CD4-positive, alpha-beta T cell treated with Interleukin-10 for 1 hour (primary cell): ENCODE data around the gene GIPC3.
"Not testable (repeated sequence)": the region's sequence is repeated elsewhere in the genome, so short reads cannot be mapped to it uniquely, and the experiment has no call there.

Experiments
- DNase-seq: peaks from one replicate; pipeline ENCODE4 v3.0.0-alpha.2; 2020

The GIPC3 gene

DNA sequence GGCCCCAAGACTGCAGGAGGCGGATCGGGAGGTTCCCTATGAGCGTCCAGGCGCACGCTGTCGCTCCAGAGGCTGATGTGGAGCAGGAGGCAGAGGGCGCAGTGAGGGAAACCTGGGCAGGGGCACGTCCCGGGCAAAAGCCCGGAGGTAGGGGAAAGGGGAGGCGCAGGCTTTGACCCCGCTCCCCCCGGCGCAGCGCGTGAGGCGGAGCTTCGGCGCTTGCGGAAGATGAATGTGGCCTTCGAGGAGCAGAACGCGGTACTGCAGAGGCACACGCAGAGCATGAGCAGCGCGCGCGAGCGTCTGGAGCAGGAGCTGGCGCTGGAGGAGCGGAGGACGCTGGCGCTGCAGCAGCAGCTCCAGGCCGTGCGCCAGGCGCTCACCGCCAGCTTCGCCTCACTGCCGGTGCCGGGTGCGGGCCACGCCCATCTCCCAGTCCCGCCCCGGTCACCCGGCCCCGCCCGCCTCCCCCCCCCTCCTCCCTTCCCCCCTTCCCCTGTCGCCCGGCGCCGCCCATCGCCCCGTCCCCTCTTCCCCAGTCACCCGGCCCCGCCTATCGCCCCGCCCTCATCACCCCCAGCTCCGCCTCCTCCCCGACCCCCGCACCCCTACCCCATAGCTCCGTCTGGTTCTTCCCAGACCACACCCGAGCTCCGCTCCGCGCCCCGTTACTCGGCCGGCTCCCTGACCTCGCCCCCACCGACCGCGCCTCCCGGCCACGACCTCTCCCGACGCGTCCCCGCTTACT lies 8.4 kb upstream of the GIPC3 start:
- DNase-seq, result no peak

DNA sequence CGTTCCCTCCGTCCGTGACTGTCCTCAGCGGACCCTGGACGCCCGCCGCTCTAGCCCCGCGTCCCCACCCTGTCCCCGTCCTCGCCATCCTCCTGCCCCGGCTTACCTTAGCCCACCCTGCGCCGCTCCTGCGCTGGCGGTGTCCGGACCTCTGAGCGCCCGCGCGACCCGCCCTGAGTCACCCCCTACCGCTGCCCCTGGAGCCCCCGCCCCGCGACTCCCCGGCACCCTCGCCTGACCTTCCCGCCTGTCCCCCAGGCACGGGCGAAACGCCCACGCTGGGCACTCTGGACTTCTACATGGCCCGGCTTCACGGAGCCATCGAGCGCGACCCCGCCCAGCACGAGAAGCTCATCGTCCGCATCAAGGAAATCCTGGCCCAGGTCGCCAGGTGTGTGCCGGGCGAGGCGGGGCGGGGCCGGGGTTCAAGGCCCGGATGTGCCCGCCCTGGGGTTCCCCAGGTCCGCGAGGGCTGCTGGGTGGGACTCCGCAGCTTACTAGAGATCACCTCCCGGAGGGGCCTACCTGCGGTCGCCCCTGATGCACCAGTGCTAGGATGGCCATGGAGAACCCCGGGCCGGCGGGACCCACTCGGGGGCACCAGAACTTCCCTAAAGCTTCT lies 7.4 kb upstream of the GIPC3 start:
- DNase-seq, result no peak

GRCh38 chr19:3578390-3578789 lies 6.9 kb upstream of the GIPC3 start:
- no peak for DNase-seq

GRCh38 chr19:3580156-3580934 lies 4.9 kb upstream of the GIPC3 start:
- no peak for DNase-seq

GRCh38 chr19:3581792-3582191 lies 3.5 kb upstream of the GIPC3 start:
- not testable (repeated sequence) for DNase-seq

DNA sequence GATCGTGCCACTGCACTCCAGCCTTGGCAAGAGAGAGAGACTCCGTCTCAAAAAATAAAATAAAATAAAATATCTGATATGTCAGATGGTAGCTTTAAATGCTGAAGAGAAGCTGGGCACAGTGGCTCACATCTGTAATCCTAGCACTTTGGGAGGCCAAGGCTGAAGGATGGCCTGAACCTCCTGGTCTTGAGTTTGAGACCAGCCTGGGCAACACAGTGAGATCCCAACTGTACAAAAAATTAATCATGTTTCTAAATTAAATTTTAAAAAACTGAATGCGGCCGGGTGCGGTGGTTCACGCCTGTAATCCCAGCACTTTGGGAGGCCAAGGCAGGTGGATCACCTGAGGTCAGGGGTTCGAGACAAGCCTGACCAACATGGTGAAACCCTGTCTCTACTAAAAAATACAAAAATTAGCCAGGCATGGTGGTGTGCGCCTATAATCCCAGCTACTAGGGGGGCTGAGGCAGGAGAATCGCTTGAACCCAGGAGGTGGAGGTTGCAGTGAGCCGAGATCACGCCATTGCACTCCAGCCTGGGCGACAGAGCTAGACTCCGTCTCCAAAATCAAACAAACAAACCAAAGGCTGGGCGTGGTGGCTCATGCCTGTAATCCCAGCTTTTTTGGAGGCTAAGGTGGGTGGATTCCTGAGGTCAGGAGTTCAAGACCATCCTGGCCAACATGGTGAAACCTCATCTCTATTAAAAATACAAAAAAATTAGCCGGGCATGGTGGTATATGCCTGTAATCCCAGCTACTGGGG lies 1.1 kb upstream of the GIPC3 start:
- DNase-seq, result not testable (repeated sequence)

DNA sequence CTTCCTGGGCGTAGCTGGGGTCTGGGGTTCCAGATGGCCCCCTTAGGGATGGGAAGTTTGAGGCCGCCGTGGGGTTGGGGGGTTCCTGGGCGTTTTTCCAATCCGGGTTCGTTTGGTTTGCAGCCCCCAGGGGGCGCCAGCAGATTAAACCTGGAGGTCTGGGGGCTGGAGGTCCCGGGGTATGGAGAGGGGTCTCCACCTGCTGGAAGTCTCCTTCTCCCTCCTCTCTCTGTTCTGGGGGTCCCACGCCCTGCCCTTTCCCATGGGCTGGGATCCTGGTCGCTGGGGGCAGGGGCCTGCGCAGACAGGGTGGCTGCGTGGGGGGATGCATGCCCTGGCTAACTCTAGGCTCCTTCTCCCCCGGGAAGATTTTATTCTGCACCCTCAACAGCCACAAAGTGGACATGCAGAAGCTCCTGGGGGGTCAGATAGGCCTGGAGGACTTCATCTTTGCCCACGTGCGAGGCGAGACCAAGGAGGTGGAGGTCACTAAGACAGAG lies 899 bp downstream of the GIPC3 start:
- DNase-seq, result peak; percentile 40

DNA sequence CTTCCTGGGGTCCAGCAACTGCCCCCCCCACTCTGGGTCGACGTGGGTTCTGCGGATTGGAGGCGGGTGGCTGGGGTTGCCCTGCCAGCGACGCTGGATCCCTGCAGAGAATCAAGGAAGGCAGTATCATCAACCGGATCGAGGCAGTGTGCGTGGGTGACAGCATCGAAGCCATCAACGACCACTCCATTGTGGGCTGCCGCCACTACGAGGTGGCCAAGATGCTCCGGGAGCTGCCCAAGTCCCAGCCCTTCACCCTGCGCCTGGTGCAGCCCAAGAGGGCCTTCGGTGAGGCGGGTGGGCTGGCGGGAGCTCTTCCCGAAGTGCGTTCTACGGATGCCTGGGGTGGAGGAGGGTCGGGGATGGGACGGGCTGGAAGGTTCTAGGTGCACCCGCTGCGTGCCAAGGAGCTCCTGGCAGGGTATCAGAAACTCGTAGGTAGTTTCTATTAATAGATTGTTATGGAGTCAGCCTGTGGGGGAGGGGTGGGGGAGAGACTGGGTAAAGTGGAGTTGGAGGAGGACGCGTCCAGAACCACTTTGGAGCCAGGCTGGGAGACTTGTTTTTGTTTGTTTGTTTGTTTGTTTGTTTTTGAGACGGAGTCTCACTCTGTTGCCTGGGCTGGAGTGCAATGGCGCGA lies 1.5 kb downstream of the GIPC3 start:
- DNase-seq, result no peak

GRCh38 chr19:3589439-3589838 lies 4.2 kb downstream of the GIPC3 start:
- no peak for DNase-seq

DNA sequence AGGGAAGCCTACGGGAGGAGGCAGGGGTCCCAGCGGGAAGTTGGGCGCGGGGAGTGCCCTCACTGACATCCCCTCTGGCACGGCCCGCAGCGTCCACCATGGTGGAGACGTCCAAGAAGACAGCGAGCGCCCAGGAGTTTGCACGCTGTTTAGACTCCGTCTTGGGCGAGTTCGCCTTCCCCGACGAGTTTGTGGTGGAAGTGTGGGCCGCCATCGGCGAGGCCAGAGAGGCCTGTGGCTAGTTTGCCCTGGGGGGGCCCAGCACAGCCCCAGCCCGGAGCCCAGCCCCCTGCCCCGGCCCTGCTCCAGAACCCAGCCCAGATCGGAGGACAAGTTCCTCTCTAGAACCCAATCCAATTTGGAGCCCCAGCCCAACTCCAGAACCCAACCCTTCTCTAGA lies 4.7 kb downstream of the GIPC3 start:
- DNase-seq, result no peak

DNA sequence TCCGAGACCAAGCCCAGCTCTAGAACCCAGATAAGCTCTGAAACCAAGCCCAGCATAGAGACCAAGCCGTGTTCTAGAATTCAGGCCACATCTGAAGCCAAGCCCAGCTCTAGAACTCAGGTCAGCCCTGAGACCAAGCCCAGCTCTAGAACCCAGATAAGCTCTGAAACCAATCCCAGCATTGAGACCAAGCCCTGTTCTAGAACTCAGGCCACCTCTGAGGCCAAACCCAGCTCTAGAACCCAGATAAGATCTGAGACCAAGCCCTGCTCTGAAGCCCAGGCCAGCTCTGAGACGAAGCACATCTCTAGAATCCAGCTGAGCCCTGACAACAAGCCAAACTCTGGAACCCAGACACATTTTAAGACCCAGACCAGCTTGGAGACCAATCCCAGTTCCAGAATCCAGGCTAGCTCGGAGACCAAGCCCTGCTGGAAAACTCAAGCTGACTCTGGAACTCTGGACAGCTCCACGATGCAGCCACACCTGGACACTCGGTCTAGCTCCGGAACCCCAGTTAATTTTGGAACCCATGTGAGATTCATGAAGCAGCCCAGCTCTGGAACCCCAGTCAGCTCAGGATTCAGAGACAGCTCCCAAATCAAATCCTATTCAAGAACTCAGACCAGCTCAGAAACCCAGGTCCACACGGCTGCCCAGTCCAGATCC lies 5.8 kb downstream of the GIPC3 start:
- DNase-seq, result no peak

DNA sequence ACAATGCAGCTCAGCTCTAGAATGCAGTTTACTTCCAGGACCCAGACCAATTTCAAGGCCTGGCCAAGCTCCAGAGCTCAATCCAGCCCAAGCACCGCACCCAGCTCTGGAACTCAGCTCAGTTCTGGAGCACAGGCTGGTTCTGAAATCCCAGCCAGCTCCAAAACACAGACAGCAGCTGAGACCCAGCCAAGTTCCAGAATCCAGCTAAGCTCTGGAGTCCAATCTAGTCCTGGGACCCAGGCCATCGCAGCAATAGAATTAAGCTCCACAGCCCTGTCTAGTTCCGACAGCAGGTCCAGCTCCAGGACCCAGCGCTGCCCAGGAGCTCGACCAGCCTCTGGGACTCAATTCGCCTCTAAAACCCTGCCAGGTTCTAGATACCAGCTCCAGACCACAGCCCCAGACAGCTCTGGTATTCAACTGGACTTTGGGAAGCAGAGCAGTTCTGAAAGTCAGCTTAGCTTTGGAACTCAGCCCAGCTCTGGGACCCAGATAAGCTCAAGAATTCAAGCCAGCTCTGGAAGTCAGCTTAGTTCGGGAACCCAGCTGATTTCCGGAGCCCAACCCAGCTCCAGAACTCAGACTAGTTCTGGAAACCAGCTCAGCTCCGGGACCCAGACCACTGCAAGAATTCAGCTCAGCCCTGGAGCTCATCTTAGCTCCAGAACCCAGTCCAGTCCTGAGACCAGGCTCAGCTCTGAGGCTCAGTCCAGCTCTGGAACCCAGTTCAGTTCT lies 6.8 kb downstream of the GIPC3 start:
- no peak for DNase-seq

GRCh38 chr19:3593156-3593555 lies 7.9 kb downstream of the GIPC3 start:
- no peak for DNase-seq

GRCh38 chr19:3595521-3596061 lies 10.3 kb downstream of the GIPC3 start:
- DNase-seq, result no peak

GRCh38 chr19:3599776-3600187 lies 14.5 kb downstream of the GIPC3 start:
- no peak for DNase-seq

- no peak for DNase-seq
Observed at GRCh38 chr19:3601021-3601420, 15.7 kb downstream of the GIPC3 start.

- no peak for DNase-seq
Observed at GRCh38 chr19:3603121-3603811, 18.0 kb downstream of the GIPC3 start.

- no peak for DNase-seq
Observed at GRCh38 chr19:3604227-3604986, 19.1 kb downstream of the GIPC3 start.

- DNase-seq, result peak; percentile 39
Observed at GRCh38 chr19:3604987-3605343, 19.7 kb downstream of the GIPC3 start.

GRCh38 chr19:3605361-3605760 lies 20.1 kb downstream of the GIPC3 start:
- no peak for DNase-seq
